Lower leg skin (tissue), 4 donors: Measurements from ENCODE around the gene KANK4. TPM values are rescaled to one million over a fixed set of nuclear protein-coding genes. Genes with fewer than 3 reads are reported as not detected.

Experiments used
- DNase-seq, 2 donors: peaks; one replicate each; pipeline ENCODE4 v3.0.0-alpha.2; 2019; ENCODE audit warnings: low spot score in 2 of 2
- H3K4me3 ChIP-seq: fragments of 200-600 bp; sonication (generic); 2 replicates; pipeline ENCODE4 v1.5.1; 2017; ENCODE audit warnings: mild to moderate bottlenecking, low read depth; ENCODE audit not compliant: poor library complexity, severe bottlenecking
- POLR2A ChIP-seq, 2 donors: fragments of 450-650 bp; IDR thresholded peaks; one replicate each; pipeline ENCODE4 v1.6.1; 2016 to 2017; ENCODE audit warnings: antibody characterized with exemption in 2 of 2, mild to moderate bottlenecking in 1 of 2, moderate library complexity in 1 of 2
- WGBS, 2 donors: methylation state at CpG; one replicate each; pipeline ENCODE4 v1.1.5; 2018; 5-methylcytosine and 5-hydroxymethylcytosine counted together
- intact Hi-C: fragments of 100-400 bp; cut with DNase I; formaldehyde crosslinking; loops from one replicate; pipeline ENCODE4 v1.15.0; 2023; ENCODE audit warnings: low total_unique reads
- total RNA-seq, 4 donors: library from RNA; depleted of rRNA; stranded (reverse); fragments of >200 nt; gene quantifications; one replicate each; pipeline ENCODE4 v1.1.0, GENCODE V29; 2016
- TF ChIP-seq, protein P1 (sequence below), 3 donors: fragments of 450-650 bp; IDR thresholded peaks; one replicate each; pipeline ENCODE4 v1.5.1; 2016; ENCODE audit warnings: antibody characterized with exemption in 3 of 3, mild to moderate bottlenecking in 3 of 3, moderate library complexity in 2 of 3

The KANK4 gene
- total RNA-seq, 4 donors from 2014 or later, result 0.21 to 1.5 (median 0.72) TPM

- intact Hi-C loops, result no loop called here
- TF ChIP-seq, protein P1, sequence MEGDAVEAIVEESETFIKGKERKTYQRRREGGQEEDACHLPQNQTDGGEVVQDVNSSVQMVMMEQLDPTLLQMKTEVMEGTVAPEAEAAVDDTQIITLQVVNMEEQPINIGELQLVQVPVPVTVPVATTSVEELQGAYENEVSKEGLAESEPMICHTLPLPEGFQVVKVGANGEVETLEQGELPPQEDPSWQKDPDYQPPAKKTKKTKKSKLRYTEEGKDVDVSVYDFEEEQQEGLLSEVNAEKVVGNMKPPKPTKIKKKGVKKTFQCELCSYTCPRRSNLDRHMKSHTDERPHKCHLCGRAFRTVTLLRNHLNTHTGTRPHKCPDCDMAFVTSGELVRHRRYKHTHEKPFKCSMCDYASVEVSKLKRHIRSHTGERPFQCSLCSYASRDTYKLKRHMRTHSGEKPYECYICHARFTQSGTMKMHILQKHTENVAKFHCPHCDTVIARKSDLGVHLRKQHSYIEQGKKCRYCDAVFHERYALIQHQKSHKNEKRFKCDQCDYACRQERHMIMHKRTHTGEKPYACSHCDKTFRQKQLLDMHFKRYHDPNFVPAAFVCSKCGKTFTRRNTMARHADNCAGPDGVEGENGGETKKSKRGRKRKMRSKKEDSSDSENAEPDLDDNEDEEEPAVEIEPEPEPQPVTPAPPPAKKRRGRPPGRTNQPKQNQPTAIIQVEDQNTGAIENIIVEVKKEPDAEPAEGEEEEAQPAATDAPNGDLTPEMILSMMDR (IDR thresholded peaks at IDR 0.05), result no peak
- TF ChIP-seq POLR2A (IDR thresholded peaks at IDR 0.05), result no peak
- DNase-seq, result no peak
- H3K4me3 ChIP-seq, result no peak overlapping the region
- WGBS, 2 donors, result 46 to 47% methylated on average over 8 of the region's 8 CpGs
Measured at GRCh38 chr1:62299426-62300200, 19.6 kb downstream of the KANK4 start.

GRCh38 chr1:62295921-62296491, 23.2 kb downstream of the KANK4 start:
- WGBS, 2 donors, result 14 to 15% methylated on average over 6 of the region's 6 CpGs
- TF ChIP-seq POLR2A (IDR thresholded peaks at IDR 0.05), result no peak
- TF ChIP-seq, protein P1 (IDR thresholded peaks at IDR 0.05), result no peak
- no peak overlapping the region for H3K4me3 ChIP-seq
- DNase-seq, result no peak
- intact Hi-C loops, result no loop called here

GRCh38 chr1:62294261-62294660, 25.0 kb downstream of the KANK4 start:
- H3K4me3 ChIP-seq, result no peak overlapping the region
- intact Hi-C loops, result no loop called here
- DNase-seq, result no peak
- no peak for TF ChIP-seq POLR2A (IDR thresholded peaks at IDR 0.05)
- TF ChIP-seq, protein P1 (IDR thresholded peaks at IDR 0.05), result no peak
- 43 to 62% methylated on average over 5 of the region's 5 CpGs for whole genome bisulfite sequencing, 2 donors

DNA sequence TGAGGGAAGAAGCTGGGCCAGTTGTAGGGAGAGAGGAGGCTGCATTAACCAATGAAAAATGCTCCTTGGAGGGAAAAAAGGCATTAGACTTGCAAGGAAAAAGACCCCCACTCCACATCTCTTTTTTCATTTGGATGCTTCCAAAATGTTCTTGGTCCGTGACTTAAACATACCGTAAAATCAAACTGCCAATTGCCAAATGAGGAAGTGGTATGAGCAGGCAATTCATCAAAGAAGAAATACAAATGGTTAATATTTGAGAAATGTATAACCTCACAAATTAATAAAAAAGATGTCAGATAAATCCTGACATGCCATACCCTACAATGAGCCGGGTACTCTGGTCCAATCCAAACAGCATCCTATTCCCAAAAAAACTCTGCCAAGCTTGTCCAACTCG, 30.6 kb downstream of the KANK4 start:
- 82 to 87% methylated on average over 4 of the region's 4 CpGs for WGBS, 2 donors
- no peak for DNase-seq
- TF ChIP-seq, protein P1 (IDR thresholded peaks at IDR 0.05), result no peak
- no peak for TF ChIP-seq POLR2A (IDR thresholded peaks at IDR 0.05)
- H3K4me3 ChIP-seq, result no peak overlapping the region
- intact Hi-C loops, result no loop called here

DNA sequence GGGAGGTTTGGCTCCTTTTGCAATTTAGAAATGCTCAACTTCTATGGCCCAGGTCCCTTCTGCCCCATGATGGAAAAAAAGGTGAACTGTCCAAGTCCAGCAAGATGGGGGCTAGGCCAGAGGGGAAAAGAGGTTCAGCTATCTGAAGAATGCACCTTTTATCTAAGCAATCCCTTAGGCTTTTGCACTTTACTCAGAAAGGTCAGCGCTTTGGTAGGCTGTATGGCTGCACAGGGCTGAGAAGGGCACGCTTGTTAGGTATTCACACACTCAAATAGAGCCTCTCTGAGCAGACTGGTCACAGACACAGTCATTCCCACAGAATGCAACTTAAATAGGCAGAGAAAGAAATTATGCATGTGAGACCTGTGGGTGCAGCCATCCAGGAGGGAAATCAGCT, 31.0 kb downstream of the KANK4 start:
- no peak overlapping the region for H3K4me3 ChIP-seq
- WGBS, 2 donors, result 94 to 98% methylated on average over 2 of the region's 2 CpGs
- intact Hi-C loops, result no loop called here
- no peak for DNase-seq
- no peak for TF ChIP-seq POLR2A (IDR thresholded peaks at IDR 0.05)
- TF ChIP-seq, protein P1 (IDR thresholded peaks at IDR 0.05), result no peak
